Astrocyte (in vitro differentiated cells and primary cell): Measurements from ENCODE around the gene KLRB1. TPM values are rescaled to one million over a fixed set of nuclear protein-coding genes. Genes with fewer than 3 reads are reported as not detected.

Experiments used
- DNase-seq: peaks from one replicate; pipeline ENCODE4 v3.0.0-alpha.2; 2010; ENCODE audit warnings: low read depth
- FAIRE-seq: peaks from 2 replicates; lab custom pipeline; 2011; peaks lifted over from hg19 to GRCh38; lab: Jason Lieb, UNC
- H2AFZ ChIP-seq: 2 replicates; pipeline ENCODE4 v1.6.0; 2012; ENCODE audit warnings: low read depth, low read length, inconsistent platforms
- H3K27ac ChIP-seq: 2 replicates; pipeline ENCODE4 v1.5.1; 2011; ENCODE audit warnings: low read depth, low read length, inconsistent platforms
- H3K27me3 ChIP-seq: 2 replicates; pipeline ENCODE4 v1.6.0; 2011; ENCODE audit warnings: low read length, inconsistent platforms; ENCODE audit not compliant: insufficient read depth
- H3K36me3 ChIP-seq: 2 replicates; pipeline ENCODE4 v1.5.1; 2011; ENCODE audit warnings: low read length, inconsistent platforms; ENCODE audit not compliant: insufficient read depth
- H3K4me1 ChIP-seq: 2 replicates; pipeline ENCODE4 v1.5.1; 2011; ENCODE audit warnings: low read length, inconsistent platforms; ENCODE audit not compliant: insufficient read depth
- H3K4me2 ChIP-seq: 2 replicates; pipeline ENCODE4 v1.6.0; 2012; ENCODE audit warnings: low read length, inconsistent platforms
- H3K4me3 ChIP-seq: 2 replicates; pipeline ENCODE4 v1.5.1; 2011; ENCODE audit warnings: low read depth, mild to moderate bottlenecking, low read length, inconsistent platforms; ENCODE audit not compliant: insufficient read depth
- H3K79me2 ChIP-seq: 2 replicates; pipeline ENCODE4 v1.6.0; 2012; ENCODE audit warnings: mild to moderate bottlenecking, low read length, inconsistent platforms; ENCODE audit not compliant: insufficient read depth
- H3K9ac ChIP-seq: 2 replicates; pipeline ENCODE4 v1.6.0; 2012; ENCODE audit warnings: mild to moderate bottlenecking, low read length, inconsistent platforms
- H3K9me3 ChIP-seq: 2 replicates; pipeline ENCODE4 v1.5.1; 2012; ENCODE audit warnings: low read depth, mild to moderate bottlenecking, low read length, inconsistent platforms; ENCODE audit not compliant: insufficient read depth
- H4K20me1 ChIP-seq: 2 replicates; pipeline ENCODE4 v1.6.0; 2012; ENCODE audit warnings: low read length, inconsistent platforms; ENCODE audit not compliant: insufficient read depth
- H3K27ac Mint-ChIP-seq: one replicate; pipeline ENCODE4 v1.8.0; 2021; ENCODE audit warnings: mild to moderate bottlenecking, mixed read lengths; ENCODE audit not compliant: unreplicated experiment
- H3K27me3 Mint-ChIP-seq: one replicate; pipeline ENCODE4 v1.8.0; 2021; ENCODE audit warnings: low read depth, mixed read lengths; ENCODE audit not compliant: unreplicated experiment
- H3K36me3 Mint-ChIP-seq: one replicate; pipeline ENCODE4 v1.8.0; 2021; ENCODE audit warnings: low read depth, mixed read lengths; ENCODE audit not compliant: unreplicated experiment
- H3K4me1 Mint-ChIP-seq: one replicate; pipeline ENCODE4 v1.8.0; 2021; ENCODE audit warnings: low read depth, mixed read lengths; ENCODE audit not compliant: unreplicated experiment
- H3K4me3 Mint-ChIP-seq: one replicate; pipeline ENCODE4 v1.8.0; 2021; ENCODE audit warnings: mild to moderate bottlenecking, moderate library complexity, mixed read lengths; ENCODE audit not compliant: unreplicated experiment
- H3K9me3 Mint-ChIP-seq: one replicate; pipeline ENCODE4 v1.8.0; 2021; ENCODE audit warnings: mild to moderate bottlenecking, mixed read lengths; ENCODE audit not compliant: unreplicated experiment
- EZH2 ChIP-seq: IDR thresholded peaks from 2 replicates; pipeline ENCODE4 v1.6.1; 2012; ENCODE audit warnings: mild to moderate bottlenecking, low read length, inconsistent platforms; ENCODE audit not compliant: insufficient read depth
- total RNA-seq: library from RNA; stranded (reverse); gene quantifications from 2 replicates; pipeline ENCODE4 v1.2.1, GENCODE V29; 2021
- TF ChIP-seq, protein P1 (sequence below): IDR thresholded peaks from 2 replicates; pipeline ENCODE4 v1.5.1; 2011; ENCODE audit warnings: low read depth, mild to moderate bottlenecking, inconsistent platforms, low read length, moderate library complexity; ENCODE audit not compliant: insufficient read depth

Gene KLRB1
- total RNA-seq, 1 donor from 2014 or later: not detected

DNA sequence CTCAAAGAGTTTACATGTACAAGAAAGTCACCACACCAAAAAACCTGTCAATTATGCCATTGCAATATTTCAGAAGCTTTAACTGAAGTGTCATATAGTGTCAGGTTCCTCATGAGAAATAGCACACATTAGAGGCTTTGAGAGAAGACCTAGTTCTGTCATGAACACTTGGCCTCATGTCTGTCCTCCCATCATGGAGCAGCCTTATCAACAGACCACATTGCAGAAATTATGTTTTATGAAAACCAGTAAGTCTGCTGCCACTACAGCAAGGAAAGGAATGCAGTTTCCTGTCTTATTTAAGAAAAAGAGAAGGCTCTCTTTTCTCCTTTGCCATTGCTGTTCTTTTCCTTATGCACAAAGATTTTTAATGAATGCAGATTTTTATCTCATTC is 35.5 kb upstream of the KLRB1 start:
- no peaks in the 10 kb centered on the region for H3K36me3 ChIP-seq
- H3K36me3 Mint-ChIP-seq: peaks cover 2% of the 10 kb centered on the region
- H3K27ac ChIP-seq: no peak overlapping the region
- H3K9me3 ChIP-seq: no peaks in the 10 kb centered on the region
- H3K4me1 Mint-ChIP-seq: peaks cover 9% of the 10 kb centered on the region
- no peaks in the 10 kb centered on the region for H3K79me2 ChIP-seq
- no peak overlapping the region for H3K4me3 ChIP-seq
- no peaks in the 10 kb centered on the region for H4K20me1 ChIP-seq
- H3K27me3 ChIP-seq: no peaks in the 10 kb centered on the region
- H3K4me1 ChIP-seq: peaks cover 6% of the 10 kb centered on the region
- H3K9me3 Mint-ChIP-seq: peaks cover 2% of the 10 kb centered on the region
- no peak overlapping the region for H3K27ac Mint-ChIP-seq
- no peak overlapping the region for H2AFZ ChIP-seq
- H3K9ac ChIP-seq: no peak overlapping the region
- no peaks in the 10 kb centered on the region for H3K27me3 Mint-ChIP-seq
- no peak overlapping the region for H3K4me3 Mint-ChIP-seq
- no peak for TF ChIP-seq EZH2
- TF ChIP-seq, protein P1, sequence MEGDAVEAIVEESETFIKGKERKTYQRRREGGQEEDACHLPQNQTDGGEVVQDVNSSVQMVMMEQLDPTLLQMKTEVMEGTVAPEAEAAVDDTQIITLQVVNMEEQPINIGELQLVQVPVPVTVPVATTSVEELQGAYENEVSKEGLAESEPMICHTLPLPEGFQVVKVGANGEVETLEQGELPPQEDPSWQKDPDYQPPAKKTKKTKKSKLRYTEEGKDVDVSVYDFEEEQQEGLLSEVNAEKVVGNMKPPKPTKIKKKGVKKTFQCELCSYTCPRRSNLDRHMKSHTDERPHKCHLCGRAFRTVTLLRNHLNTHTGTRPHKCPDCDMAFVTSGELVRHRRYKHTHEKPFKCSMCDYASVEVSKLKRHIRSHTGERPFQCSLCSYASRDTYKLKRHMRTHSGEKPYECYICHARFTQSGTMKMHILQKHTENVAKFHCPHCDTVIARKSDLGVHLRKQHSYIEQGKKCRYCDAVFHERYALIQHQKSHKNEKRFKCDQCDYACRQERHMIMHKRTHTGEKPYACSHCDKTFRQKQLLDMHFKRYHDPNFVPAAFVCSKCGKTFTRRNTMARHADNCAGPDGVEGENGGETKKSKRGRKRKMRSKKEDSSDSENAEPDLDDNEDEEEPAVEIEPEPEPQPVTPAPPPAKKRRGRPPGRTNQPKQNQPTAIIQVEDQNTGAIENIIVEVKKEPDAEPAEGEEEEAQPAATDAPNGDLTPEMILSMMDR: no peak
- DNase-seq (no peak), FAIRE-seq (no peak)
- H3K4me2 ChIP-seq: no peak overlapping the region

DNA sequence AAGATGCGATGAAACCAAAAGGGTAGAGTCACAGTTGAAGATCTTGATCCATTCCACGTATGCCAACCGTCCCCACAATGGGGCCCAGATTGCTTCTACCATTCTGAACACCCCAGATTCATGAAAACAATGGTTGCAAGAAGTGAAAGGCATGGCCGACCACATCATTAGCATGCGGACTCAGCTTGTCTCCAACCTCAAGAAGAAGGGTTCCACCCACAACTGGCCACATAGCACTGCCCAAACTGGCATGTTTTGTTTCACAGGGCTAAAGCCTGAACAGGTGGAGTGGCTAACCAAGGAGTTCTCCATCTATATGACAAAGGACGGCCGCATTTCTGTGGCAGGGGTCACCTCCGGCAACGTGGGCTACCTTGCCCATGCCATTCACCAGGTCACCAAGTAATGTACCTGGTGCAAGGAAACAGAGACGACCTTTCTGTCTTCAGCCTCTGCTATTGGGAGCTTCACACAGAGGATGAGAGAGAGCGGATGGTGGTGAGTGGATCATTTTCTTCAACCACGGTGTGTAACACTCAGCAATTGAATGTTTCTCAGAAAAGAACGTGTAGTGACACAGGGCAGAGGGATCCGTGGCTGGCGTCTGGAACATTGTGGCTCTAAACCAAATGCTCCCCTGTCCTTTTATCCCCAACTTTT is 35.0 kb upstream of the KLRB1 start:
- Mint-ChIP-seq H3K4me3 (no peak overlapping the region), H3K9me3 (peaks cover 2% of the 10 kb centered on the region), H3K36me3 (peaks cover 2% of the 10 kb centered on the region), H3K27ac (no peak overlapping the region), H3K27me3 (no peaks in the 10 kb centered on the region), H3K4me1 (peaks cover 9% of the 10 kb centered on the region)
- DNase-seq (no peak), FAIRE-seq (no peak)
- no peaks in the 10 kb centered on the region for H4K20me1 ChIP-seq
- H3K27ac ChIP-seq: no peak overlapping the region
- TF ChIP-seq, protein P1: no peak
- no peak for TF ChIP-seq EZH2
- H2AFZ ChIP-seq: no peak overlapping the region
- H3K27me3 ChIP-seq: no peaks in the 10 kb centered on the region
- H3K9ac ChIP-seq: no peak overlapping the region
- no peaks in the 10 kb centered on the region for H3K36me3 ChIP-seq
- H3K4me3 ChIP-seq: no peak overlapping the region
- peaks cover 5% of the 10 kb centered on the region for H3K4me1 ChIP-seq
- H3K9me3 ChIP-seq: no peaks in the 10 kb centered on the region
- no peaks in the 10 kb centered on the region for H3K79me2 ChIP-seq
- no peak overlapping the region for H3K4me2 ChIP-seq

DNA sequence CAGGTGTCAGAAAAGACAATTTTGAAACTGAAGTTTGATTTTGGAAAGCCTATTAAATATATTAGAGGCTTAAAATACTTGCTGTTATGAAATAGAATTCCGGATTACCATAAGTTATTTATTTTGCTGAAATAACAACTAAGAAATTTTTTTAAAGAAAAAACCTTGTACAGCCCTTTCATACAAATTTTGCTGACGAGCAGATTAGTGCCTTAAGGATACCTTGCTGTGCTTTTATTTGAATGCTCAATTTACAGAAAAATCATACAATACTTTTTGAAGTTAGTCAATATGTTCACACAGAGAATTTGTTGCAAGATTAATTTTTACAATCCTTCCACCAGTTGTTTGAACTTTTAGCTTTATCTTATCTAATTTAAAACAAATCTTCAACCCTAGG is 32.3 kb upstream of the KLRB1 start:
- no peak overlapping the region for H3K27ac ChIP-seq
- no peaks in the 10 kb centered on the region for H3K79me2 ChIP-seq
- no peak overlapping the region for H3K9ac ChIP-seq
- H3K4me2 ChIP-seq: no peak overlapping the region
- H3K4me3 ChIP-seq: no peak overlapping the region
- Mint-ChIP-seq H3K4me1 (no peaks in the 10 kb centered on the region), H3K27ac (no peak overlapping the region), H3K9me3 (peaks cover 2% of the 10 kb centered on the region), H3K4me3 (no peak overlapping the region), H3K27me3 (no peaks in the 10 kb centered on the region), H3K36me3 (peaks cover 2% of the 10 kb centered on the region)
- no peaks in the 10 kb centered on the region for H4K20me1 ChIP-seq
- H3K27me3 ChIP-seq: no peaks in the 10 kb centered on the region
- H2AFZ ChIP-seq: no peak overlapping the region
- FAIRE-seq: no peak
- H3K9me3 ChIP-seq: no peaks in the 10 kb centered on the region
- TF ChIP-seq, protein P1: no peak
- no peak for TF ChIP-seq EZH2
- DNase-seq: no peak
- H3K36me3 ChIP-seq: no peaks in the 10 kb centered on the region
- H3K4me1 ChIP-seq: no peaks in the 10 kb centered on the region
